ENCODE data around the gene CSMD2. TPM values are rescaled to one million over a fixed set of nuclear protein-coding genes. Genes with fewer than 3 reads are reported as not detected.

CSMD2 gene
- total RNA-seq, 1 donor from 2014 or later, result under 0.01 TPM

DNA sequence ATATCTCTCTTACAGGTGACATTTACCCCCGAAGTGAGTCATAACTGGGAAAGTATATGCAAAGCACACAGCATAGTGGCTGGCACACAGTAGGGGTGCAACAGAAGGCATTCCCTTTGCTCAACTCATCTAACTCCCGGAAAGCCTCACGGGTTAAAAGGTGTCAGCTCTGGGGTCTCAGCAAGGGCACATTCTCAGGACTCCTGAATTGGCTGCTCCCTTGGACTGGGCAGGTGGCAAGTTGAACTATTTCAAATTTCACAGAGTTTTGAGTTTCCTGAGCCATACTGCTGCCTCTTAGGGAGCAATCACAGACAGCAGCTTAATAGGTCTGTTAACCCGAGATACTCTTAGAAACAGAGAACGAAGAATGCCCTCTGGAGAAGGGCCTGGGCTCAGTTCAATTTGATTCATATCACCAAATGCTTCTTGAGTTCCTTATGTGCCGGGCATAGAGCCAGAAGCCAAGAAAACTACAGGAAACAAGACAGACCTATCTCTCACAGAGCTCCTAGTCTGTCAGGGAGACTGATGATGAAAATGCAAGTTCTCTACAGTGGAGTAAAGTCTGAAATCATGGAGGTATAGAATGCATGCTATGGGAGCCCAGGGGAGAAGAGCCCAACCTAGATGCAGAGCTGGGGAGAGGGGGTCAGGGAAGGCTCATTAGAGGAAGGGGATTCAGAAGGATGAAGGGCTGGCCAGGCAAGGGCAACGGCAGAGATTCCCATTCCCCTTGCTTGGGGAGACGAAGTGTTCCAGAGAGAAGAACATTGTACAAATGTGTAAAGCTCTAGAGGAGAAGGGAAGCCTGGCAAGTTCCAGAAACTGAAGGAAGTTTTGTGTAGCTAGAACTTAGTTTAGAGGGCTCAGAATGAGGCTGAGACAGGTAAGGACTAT, 445.0 kb downstream of the CSMD2 start:
- no peak for DNase-seq (ENCODE audit: low read depth in 2 of 2)

- DNase-seq (ENCODE audit: low read depth in 2 of 2), result no peak
Measured at GRCh38 chr1:33719326-33719725, 445.7 kb downstream of the CSMD2 start.

GRCh38 chr1:33718186-33718585, 446.8 kb downstream of the CSMD2 start:
- DNase-seq (ENCODE audit: low read depth in 2 of 2), result no peak

DNA sequence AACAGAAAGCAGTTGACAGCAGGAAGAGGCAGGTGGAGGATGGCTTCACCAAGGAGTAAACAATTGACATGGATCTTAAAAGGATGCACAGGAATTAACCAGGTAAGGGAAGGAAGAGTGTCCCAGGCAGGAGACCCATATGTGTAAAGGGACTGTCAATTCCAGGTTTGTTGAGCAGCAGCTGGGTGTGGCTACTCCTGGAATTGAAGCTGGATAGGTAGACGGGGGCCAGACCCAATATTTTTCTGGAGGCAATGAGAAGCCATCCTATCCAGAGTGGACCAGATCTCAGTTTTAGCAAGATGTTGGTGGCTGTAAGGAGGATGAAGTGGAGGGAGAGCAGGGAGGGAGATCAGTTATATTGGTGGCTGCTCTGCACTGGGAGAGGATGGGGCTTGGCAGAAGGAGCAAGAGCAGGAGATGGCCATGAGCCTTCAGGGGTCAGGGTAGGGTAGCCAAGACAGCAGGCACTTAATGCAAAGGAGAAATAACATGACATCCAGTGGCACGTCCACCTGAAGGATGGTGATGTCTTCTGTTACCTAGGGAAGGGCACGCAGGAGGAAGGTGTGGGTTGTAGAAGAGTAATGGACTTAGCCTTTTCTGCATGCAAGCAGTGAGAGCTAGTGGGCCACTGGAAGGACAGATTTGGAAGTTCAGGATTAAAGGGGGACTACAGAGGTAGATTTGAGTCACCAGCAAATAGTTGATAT, 447.9 kb downstream of the CSMD2 start:
- no peak for DNase-seq (ENCODE audit: low read depth in 2 of 2)

GRCh38 chr1:33715195-33715811, 449.7 kb downstream of the CSMD2 start:
- DNase-seq (ENCODE audit: low read depth in 2 of 2), result no peak

DNA sequence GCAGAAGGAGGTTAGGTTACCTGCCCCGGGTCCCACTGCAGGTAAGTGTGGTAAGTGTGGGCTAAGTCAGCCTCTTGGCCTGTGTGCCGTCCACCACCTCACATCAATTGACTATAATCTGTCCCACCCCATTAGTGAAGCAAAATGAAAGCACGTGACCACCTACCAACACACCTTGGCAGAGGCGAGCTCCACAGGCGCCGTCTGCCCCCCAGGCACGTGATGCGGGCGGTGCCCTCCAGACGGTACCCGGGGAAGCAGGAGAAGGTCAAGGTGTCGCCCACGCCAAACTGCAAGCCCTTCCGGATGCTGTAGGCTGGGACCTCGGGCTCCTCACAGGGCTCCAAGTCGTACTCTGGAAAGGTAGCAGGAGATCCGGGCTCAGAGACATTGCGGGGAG, 450.6 kb downstream of the CSMD2 start:
- DNase-seq (ENCODE audit: low read depth in 2 of 2), result no peak

DNA sequence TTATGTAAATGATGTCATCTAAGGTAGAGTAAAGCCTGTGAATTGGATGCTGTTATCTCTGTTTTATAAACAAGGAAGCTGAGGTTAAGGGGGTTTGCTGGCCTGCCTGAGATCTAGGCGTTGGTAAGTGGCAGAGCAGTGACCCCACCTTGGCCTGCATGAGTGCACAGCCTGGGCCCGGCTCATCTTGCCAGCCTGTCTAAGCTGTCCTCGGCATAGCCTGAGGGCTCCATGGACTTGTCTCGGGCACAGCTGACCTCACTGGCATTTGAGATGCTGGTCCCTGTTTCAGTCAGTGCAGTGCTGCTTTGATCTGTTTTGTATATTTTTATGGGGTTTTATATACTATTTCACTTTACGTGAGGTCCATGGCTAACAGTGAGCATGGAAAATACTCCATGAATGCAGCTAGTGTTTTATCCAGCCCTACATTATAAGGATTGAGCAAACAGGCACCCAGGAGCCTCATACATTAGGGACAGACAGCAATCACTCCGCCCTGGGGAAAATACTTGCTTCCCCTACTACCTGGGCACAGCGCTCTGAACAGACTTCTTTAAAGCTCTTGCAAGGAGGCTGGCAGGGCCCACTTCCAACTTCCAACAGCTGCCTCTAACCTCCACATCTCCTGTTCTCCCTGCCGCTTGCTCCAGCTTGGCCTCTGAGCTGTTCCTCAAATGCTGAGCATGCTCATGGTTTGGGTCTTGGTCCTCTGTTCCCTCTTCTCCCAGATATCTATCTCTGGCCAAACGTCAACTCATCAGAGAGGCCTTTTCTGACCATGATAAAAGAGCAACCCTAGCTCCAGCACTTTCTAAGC, 451.8 kb downstream of the CSMD2 start:
- DNase-seq (ENCODE audit: low read depth in 2 of 2), result no peak

- DNase-seq (ENCODE audit: low read depth in 2 of 2), result no peak
Measured at GRCh38 chr1:33712186-33712585, 452.8 kb downstream of the CSMD2 start.

DNA sequence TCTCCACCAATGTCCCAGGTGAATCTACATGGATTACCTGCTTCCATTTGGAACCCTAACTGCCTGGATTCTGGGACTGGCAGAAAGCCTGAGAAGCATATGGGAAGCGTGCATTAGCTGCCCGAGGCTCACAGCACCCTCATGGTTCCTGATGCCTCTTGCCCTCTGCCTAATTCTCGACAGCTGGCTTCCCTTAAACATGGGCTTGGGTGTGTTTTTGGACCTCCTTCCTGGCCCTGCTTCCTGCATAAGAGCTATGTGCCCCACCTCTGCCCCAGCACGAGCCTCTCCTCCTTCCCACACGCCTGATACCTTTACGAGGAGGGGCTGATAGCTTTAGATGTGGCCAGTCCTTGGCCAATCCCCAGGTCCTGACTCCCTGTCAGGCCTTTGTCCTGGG, 453.5 kb downstream of the CSMD2 start:
- DNase-seq (ENCODE audit: low read depth in 2 of 2), result no peak

DNA sequence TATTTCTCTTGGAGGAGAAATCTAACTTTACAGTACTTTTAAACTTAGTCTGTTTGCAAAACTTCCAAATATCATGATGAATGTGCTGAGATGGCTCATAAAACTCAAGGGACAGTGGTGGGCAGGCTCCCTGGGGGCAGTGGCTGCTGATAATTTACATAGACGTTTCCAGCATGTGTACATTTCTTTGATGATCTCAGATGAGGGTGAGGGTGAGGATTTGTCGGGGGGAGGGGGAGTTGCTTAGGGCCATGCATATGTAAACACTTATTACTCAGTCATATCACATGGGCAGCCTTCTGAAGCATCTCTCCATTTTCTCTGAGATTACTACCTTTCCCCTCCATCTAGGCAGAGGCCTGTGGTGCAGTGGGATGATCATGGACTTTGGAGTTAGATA, 454.1 kb downstream of the CSMD2 start:
- DNase-seq (ENCODE audit: low read depth in 2 of 2), result no peak

GRCh38 chr1:33709783-33710718, 455.0 kb downstream of the CSMD2 start:
- DNase-seq (ENCODE audit: low read depth in 2 of 2), result no peak

DNA sequence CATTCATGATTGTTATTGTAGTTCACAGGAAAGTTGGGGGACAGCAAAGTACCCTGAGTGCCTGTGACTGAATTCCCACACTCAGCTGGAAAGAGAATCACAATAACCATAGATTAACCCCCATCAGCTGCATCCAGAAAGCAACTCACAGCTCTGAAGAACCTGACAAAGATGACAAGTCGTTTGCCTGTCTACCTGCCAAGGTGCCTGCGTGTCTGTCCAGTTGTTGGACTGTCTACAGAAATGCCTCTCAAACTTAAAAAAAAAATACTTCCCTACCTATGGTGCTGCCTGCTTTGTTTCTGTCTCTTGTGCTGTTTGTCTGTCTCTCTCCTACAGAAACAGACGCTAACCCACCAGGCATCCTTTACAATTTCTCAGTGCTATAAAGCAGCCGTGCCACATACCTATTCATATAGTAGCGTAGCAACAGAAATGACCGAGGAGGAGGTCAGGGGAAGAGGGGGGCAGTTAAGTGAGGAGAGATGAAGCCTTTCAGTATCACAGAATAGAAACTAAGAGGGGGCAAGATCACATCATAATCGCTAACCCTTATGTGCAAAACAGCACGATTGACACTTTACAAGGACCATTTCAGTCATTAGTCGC, 455.8 kb downstream of the CSMD2 start:
- no peak for DNase-seq (ENCODE audit: low read depth in 2 of 2)

GRCh38 chr1:33706634-33707255, 458.3 kb downstream of the CSMD2 start:
- no peak for DNase-seq (ENCODE audit: low read depth in 2 of 2)

GRCh38 chr1:33703464-33703863, 461.6 kb downstream of the CSMD2 start:
- DNase-seq (ENCODE audit: low read depth in 2 of 2), result no peak

- no peak for DNase-seq (ENCODE audit: low read depth in 2 of 2)
Measured at GRCh38 chr1:33698361-33699035, 466.5 kb downstream of the CSMD2 start.

- no peak for DNase-seq (ENCODE audit: low read depth in 2 of 2)
Measured at GRCh38 chr1:33697816-33698215, 467.2 kb downstream of the CSMD2 start.

- DNase-seq (ENCODE audit: low read depth in 2 of 2), result no peak
Measured at GRCh38 chr1:33696962-33697361, 468.1 kb downstream of the CSMD2 start.

DNA sequence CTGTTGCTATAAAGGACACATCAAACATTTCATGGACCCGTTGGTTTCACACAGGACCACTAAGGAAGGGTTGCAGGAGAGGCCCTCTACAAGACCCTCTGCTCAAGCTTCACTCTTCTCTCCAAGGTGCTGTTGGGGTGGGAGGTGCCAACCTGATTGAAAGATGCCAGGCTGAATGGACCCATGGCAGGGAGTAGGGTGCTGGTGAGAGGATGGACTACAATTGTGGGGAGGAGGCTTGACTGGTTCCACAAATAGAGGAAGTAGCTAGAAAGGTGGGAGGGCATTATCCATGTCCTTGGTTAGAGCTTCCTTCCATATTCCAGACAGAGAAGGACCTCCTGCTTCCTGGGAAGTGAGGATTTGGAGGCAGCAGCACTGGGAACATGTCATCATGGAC, 468.7 kb downstream of the CSMD2 start:
- no peak for DNase-seq (ENCODE audit: low read depth in 2 of 2)

Measured in dermis microvascular lymphatic vessel endothelial cell (primary cell).